Amniotic stem cell (primary cell): ENCODE data around the gene GPBP1L1.
"Not testable (repeated sequence)": the region's sequence is repeated elsewhere in the genome, so short reads cannot be mapped to it uniquely, and the experiment has no call there.

Experiments used
- DNase-seq: peaks from one replicate; lab custom pipeline; 2025; lab: John Stamatoyannopoulos, UW

GPBP1L1 gene

GRCh38 chr1:45686288-45687013, at the start of gene GPBP1L1:
GPBP1L1 (minus strand) TSS chr1:45686533; CDS start chr1:45659087, 27,446 bp downstream.
- DNase-seq, result peak; percentile 93

- no peak for DNase-seq
These were observed 44.5 kb upstream of the GPBP1L1 start for GRCh38 chr1:45730780-45731319.

- no peak for DNase-seq
These were observed 43.9 kb upstream of the GPBP1L1 start for GRCh38 chr1:45730075-45730779.

GRCh38 chr1:45726007-45726406, 39.7 kb upstream of the GPBP1L1 start:
- not testable (repeated sequence) for DNase-seq

- no peak for DNase-seq
These were observed 37.1 kb upstream of the GPBP1L1 start for GRCh38 chr1:45723248-45723930.

GRCh38 chr1:45722809-45723208, 36.5 kb upstream of the GPBP1L1 start:
- DNase-seq, result no peak

GRCh38 chr1:45721207-45721606, 34.9 kb upstream of the GPBP1L1 start:
- no peak for DNase-seq

- no peak for DNase-seq
These were observed 32.0 kb upstream of the GPBP1L1 start for GRCh38 chr1:45718289-45718688.

GRCh38 chr1:45717386-45717785, 31.1 kb upstream of the GPBP1L1 start:
- DNase-seq, result not testable (repeated sequence)

- DNase-seq, result no peak
These were observed 30.4 kb upstream of the GPBP1L1 start for GRCh38 chr1:45716700-45717099.

- DNase-seq, result no peak
These were observed 27.4 kb upstream of the GPBP1L1 start for GRCh38 chr1:45713711-45714110.

- no peak for DNase-seq
These were observed 18.3 kb upstream of the GPBP1L1 start for GRCh38 chr1:45704637-45705036.

GRCh38 chr1:45694823-45695222, 8.5 kb upstream of the GPBP1L1 start:
- no peak for DNase-seq

- DNase-seq, result not testable (repeated sequence)
These were observed 7.5 kb upstream of the GPBP1L1 start for GRCh38 chr1:45693811-45694210.

GRCh38 chr1:45687754-45688740, 1.7 kb upstream of the GPBP1L1 start, which contains the start of gene TMEM69:
TMEM69 (plus strand) TSS chr1:45688181; CDS start chr1:45691069, 2,888 bp downstream.
- DNase-seq, result peak; percentile 64

GRCh38 chr1:45687014-45687753, 851 bp upstream of the GPBP1L1 start:
- DNase-seq, result peak; percentile 95

- no peak for DNase-seq
These were observed 382 bp downstream of the GPBP1L1 start for GRCh38 chr1:45686015-45686287.

GRCh38 chr1:45685308-45686014, 872 bp downstream of the GPBP1L1 start:
- no peak for DNase-seq

- DNase-seq, result no peak
These were observed 1.9 kb downstream of the GPBP1L1 start for GRCh38 chr1:45684402-45684801.

GRCh38 chr1:45682942-45683341, 3.4 kb downstream of the GPBP1L1 start:
- no peak for DNase-seq
